Omental fat pad (tissue), 4 donors: Measurements from ENCODE around the gene TFCP2L1. TPM values are rescaled to one million over a fixed set of nuclear protein-coding genes. Genes with fewer than 3 reads are reported as not detected.

Source experiments
- ATAC-seq: fragments of 150-250 bp; one replicate; pipeline ENCODE4 v1.9.1; 2016; ENCODE audit warnings: mild to moderate bottlenecking, moderate library complexity; ENCODE audit not compliant: low FRiP score
- DNase-seq: peaks from one replicate; pipeline ENCODE4 v3.0.0-alpha.2; 2019; ENCODE audit warnings: low spot score
- CTCF ChIP-seq, 3 donors: fragments of 450-650 bp; IDR thresholded peaks; one replicate each; pipeline ENCODE4 v1.5.1; 2016 to 2017; ENCODE audit warnings: antibody characterized with exemption in 3 of 3, mild to moderate bottlenecking in 3 of 3, moderate library complexity in 2 of 3
- total RNA-seq, 4 donors: library from RNA; depleted of rRNA; stranded (reverse); fragments of >200 nt; gene quantifications; one replicate each; pipeline ENCODE4 v1.1.0, GENCODE V29; 2016

TFCP2L1 gene
- total RNA-seq, 4 donors from 2014 or later = 2.0 to 5.8 (median 3.6) TPM

DNA sequence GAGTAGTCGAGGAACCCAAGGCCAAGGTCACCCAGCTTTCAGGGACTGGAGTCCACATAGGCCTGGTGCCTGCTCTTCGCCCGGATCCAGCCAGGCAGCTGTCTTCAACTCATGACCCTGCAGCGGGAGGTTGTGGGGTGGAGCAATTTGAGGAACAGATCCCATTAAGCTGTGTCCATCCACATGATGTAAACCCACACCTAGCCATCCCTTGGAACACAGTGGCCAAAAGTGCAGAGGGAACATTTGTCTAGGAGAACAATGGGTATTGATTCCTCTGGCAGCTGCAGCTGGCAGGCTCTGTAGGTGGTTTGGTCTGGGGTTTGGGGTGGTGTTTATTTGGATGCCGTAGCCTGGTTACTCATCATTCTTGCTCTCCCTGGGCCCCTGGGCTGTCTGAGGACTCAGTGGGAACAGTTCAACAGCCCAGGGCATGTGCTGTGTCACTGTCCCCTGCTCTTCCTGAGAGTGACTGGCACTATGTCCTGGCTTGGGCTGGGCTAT is 99.4 kb downstream of the TFCP2L1 start:
- no peak for TF ChIP-seq CTCF (IDR thresholded peaks at IDR 0.05)
- no peak for ATAC-seq
- no peak for DNase-seq

DNA sequence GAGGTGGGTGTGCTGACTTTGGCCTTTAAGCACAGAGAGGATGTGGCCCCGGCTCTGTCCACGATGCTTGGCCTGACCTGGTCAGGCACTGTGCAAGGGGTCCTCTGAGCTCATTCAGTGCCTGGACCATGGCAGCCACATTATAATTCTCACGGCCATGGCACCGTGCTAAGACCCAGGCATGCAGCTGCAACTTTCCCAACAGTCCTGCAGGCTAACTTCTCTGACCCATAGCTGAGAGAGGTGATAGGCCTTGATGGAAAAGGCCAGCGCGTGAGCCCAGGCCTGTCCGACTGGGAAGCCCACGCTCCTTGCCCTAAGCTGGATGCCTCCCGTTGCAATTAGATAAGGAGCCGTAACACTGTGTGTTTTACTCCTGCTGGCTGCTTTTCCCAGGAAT is 99.9 kb downstream of the TFCP2L1 start:
- no peak for DNase-seq
- no peak for TF ChIP-seq CTCF (IDR thresholded peaks at IDR 0.05)
- no peak for ATAC-seq

GRCh38 chr2:121184248-121184862 is 100.6 kb downstream of the TFCP2L1 start:
- no peak for ATAC-seq
- no peak for DNase-seq
- TF ChIP-seq CTCF (IDR thresholded peaks at IDR 0.05) = no peak

GRCh38 chr2:121182520-121182919 is 102.5 kb downstream of the TFCP2L1 start:
- DNase-seq = no peak
- TF ChIP-seq CTCF (IDR thresholded peaks at IDR 0.05) = no peak
- ATAC-seq = no peak

- no peak for TF ChIP-seq CTCF (IDR thresholded peaks at IDR 0.05)
- DNase-seq (no peak), ATAC-seq (no peak)
Observed at GRCh38 chr2:121179467-121179866, 105.5 kb downstream of the TFCP2L1 start.

DNA sequence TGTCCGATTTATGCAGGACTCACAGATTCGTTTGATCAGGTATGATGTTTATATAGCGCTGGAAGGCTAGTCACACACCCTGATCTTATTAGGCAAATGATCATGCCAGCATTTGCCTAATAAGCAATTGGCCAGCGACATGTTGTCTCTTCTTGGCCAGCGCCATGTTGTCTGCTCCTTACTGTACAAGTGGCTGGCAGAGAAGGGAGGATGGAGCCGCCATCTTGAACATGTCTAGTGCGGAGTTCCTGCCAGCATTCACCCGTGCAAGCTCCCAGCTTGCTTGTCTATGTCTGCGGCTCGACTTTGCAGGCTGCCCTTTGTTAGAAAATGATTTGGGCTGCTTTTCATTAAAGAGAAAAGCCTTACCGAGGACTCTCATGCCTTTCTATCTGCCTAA is 106.3 kb downstream of the TFCP2L1 start:
- DNase-seq (no peak), ATAC-seq (no peak)
- no peak for TF ChIP-seq CTCF (IDR thresholded peaks at IDR 0.05)

- no peak for TF ChIP-seq CTCF (IDR thresholded peaks at IDR 0.05)
- DNase-seq (no peak), ATAC-seq (no peak)
Observed at GRCh38 chr2:121177896-121178295, 107.1 kb downstream of the TFCP2L1 start.
